ENCODE results near the gene NUDT6. TPM values are rescaled to one million over a fixed set of nuclear protein-coding genes. Genes with fewer than 3 reads are reported as not detected.
A peak's percentile ranks its signal among the peaks of the same experiment; 100 is the strongest.

The NUDT6 gene
- polyA plus RNA-seq, 1 of the 3 experiments (the other 2 are of a cell fraction): 10.1 TPM

DNA sequence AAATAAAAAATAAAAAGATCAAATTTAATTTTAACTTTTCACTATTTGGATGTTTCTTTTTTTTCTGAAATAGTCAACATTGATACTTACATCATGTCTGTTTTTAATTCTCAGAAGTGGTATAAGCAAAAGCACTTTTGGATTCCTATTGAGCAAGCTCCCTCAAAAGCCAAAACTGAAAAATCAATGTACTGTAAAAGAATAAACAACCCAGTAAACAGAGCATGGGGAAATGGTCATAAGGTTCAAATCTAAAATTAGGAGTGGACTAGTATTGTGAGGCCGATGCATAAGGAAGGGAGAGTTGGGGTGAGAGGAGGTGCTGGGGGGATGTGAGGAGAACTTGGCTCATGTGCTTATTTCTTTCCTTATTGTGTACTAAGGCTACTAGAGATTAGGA, 37.9 kb downstream of the NUDT6 start:
- Histone ChIP-seq H3K4me2 (no peak overlapping the region), H3K9ac (no peak overlapping the region), H3K9me3 (no peaks in the 10 kb centered on the region), H3K79me2 (ENCODE audit: insufficient read depth) (peaks cover 94% of the 10 kb centered on the region), H3K9me2 (no peaks in the 10 kb centered on the region), H3K27ac (ENCODE audit: low read depth in 2 of 2, low read length in 1 of 2) (no peak overlapping the region), H3K27me3 (ENCODE audit: insufficient read depth) (no peaks in the 10 kb centered on the region), H3K36me3 (replicated peaks in 1 of 2; ENCODE audit: control insufficient read depth in 1 of 2, insufficient read depth in 2 of 2, low read length in 1 of 2) (peaks cover 47 to 96% of the 10 kb centered on the region in 2 experiments), H3K4me1 (ENCODE audit: control insufficient read depth in 1 of 2, insufficient read depth in 2 of 2, low read depth in 1 of 2, low read length in 1 of 2) (no peaks in the 10 kb centered on the region), H4K20me1 (ENCODE audit: insufficient read depth) (no peaks in the 10 kb centered on the region), H3K4me3 (ENCODE audit: low read depth in 2 of 2, low read length in 1 of 2) (no peak overlapping the region), H3F3A (replicated peaks; ENCODE audit: insufficient read depth) (peaks cover 31% of the 10 kb centered on the region), H2AFZ (ENCODE audit: low read depth) (no peak overlapping the region)
- TF ChIP-seq, protein P1, sequence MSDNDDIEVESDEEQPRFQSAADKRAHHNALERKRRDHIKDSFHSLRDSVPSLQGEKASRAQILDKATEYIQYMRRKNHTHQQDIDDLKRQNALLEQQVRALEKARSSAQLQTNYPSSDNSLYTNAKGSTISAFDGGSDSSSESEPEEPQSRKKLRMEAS (IDR thresholded peaks at IDR 0.05; ENCODE audit: low read depth): no peak
- TF ChIP-seq TCF12 (IDR thresholded peaks at IDR 0.05) (no peak), JUND (IDR thresholded peaks at IDR 0.05) (no peak), EZH2phosphoT487 (IDR thresholded peaks at IDR 0.05; ENCODE audit: borderline replicate concordance, low read depth) (no peak), FOSL2 (IDR thresholded peaks at IDR 0.05; ENCODE audit: borderline replicate concordance, low read depth) (no peak), MXI1 (IDR thresholded peaks at IDR 0.05; ENCODE audit: low read depth, low read length) (no peak), RAD21 (IDR thresholded peaks at IDR 0.05; ENCODE audit: low read length) (no peak), TAF1 (IDR thresholded peaks at IDR 0.05; ENCODE audit: borderline replicate concordance, low read depth, low read length) (no peak), FOXM1 (IDR thresholded peaks at IDR 0.05; ENCODE audit: low read depth) (no peak), CHD2 (IDR thresholded peaks at IDR 0.05; ENCODE audit: low read length, partially characterized antibody) (no peak), YY1 (IDR thresholded peaks at IDR 0.05; ENCODE audit: low read depth) (no peak), NRF1 (IDR thresholded peaks at IDR 0.05; ENCODE audit: low read depth, low read length) (no peak), SMC3 (IDR thresholded peaks at IDR 0.05; ENCODE audit: low read depth, low read length) (no peak)
- DNase-seq: no peak
- POLR2A ChIA-PET: no interaction called here
- 95% methylated on average over 1 of the region's 1 CpG for WGBS (ENCODE audit: low lambda C conversion rate)
- CTCF ChIA-PET: interaction anchor here (1.1 to 1.3 kb wide), 2 partner anchors 12 to 130 kb away, joined by 3 to 6 read pairs; no protein-coding TSS in a partner anchor

DNA sequence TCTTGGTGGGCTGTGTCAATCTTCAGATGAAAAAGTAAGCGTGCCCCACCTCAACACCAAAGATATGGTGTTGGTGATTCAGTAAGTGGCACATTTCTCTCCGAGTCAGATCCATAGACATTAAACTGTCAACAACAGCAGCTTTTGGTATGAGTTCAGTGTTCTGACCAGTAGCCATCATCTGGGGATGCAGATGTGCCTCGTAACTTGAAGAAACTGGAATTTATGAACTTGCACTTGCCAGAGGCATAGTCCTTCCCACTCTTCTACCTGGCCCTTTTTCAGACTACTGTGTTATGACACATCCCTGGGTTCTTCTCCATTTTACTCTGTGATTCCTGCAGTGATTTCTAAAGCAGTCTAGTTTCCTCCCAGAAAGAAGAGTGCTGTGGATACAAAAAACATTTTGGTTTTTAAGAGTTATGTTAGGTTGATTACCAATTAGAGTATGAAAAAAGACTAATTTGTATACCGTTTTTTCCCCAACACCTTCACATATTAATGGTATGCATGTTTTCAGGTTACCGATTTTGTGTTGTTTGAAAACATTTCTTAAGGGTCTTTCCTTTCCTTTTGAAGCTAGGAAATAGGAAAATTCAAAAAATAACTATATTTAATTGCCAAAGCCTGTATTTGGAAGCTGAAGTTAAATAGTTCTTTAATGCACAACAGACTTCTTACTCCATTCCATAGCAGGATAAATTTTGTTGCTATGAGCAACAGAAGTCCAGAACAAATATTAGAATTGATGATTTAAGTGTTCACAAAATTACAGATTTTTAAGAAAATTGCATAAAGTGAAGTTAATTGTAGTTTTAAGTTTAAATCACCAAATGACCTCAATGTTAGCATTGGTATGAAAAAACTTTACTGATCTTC, 39.3 kb downstream of the NUDT6 start:
- Histone ChIP-seq H3K27ac (ENCODE audit: low read depth in 2 of 2, low read length in 1 of 2) (0 out of 4 replicates have a peak overlapping the region, but pooled peaks of 1 of the 2 experiments have one; percentile 22), H3F3A (replicated peaks; ENCODE audit: insufficient read depth) (peaks cover 30% of the 10 kb centered on the region), H3K27me3 (ENCODE audit: insufficient read depth) (no peaks in the 10 kb centered on the region), H3K4me2 (no peak overlapping the region), H3K9me3 (no peaks in the 10 kb centered on the region), H3K4me1 (ENCODE audit: control insufficient read depth in 1 of 2, insufficient read depth in 2 of 2, low read depth in 1 of 2, low read length in 1 of 2) (no peaks in the 10 kb centered on the region), H4K20me1 (ENCODE audit: insufficient read depth) (no peaks in the 10 kb centered on the region), H3K9me2 (no peaks in the 10 kb centered on the region), H3K36me3 (replicated peaks in 1 of 2; ENCODE audit: control insufficient read depth in 1 of 2, insufficient read depth in 2 of 2, low read length in 1 of 2) (peaks cover 47 to 99% of the 10 kb centered on the region in 2 experiments), H3K79me2 (ENCODE audit: insufficient read depth) (peaks cover 91% of the 10 kb centered on the region), H3K4me3 (ENCODE audit: low read depth in 2 of 2, low read length in 1 of 2) (no peak overlapping the region), H3K9ac (no peak overlapping the region), H2AFZ (ENCODE audit: low read depth) (no peak overlapping the region)
- no peak for DNase-seq
- TF ChIP-seq NRF1 (IDR thresholded peaks at IDR 0.05; ENCODE audit: low read depth, low read length): no peak
- TF ChIP-seq, protein P2, sequence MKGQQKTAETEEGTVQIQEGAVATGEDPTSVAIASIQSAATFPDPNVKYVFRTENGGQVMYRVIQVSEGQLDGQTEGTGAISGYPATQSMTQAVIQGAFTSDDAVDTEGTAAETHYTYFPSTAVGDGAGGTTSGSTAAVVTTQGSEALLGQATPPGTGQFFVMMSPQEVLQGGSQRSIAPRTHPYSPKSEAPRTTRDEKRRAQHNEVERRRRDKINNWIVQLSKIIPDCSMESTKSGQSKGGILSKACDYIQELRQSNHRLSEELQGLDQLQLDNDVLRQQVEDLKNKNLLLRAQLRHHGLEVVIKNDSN (IDR thresholded peaks at IDR 0.05; ENCODE audit: borderline replicate concordance, low read depth): no peak
- TF ChIP-seq SIN3A (IDR thresholded peaks at IDR 0.05; ENCODE audit: borderline replicate concordance, low read depth, low read length): no peak
- TF ChIP-seq, protein P3, sequence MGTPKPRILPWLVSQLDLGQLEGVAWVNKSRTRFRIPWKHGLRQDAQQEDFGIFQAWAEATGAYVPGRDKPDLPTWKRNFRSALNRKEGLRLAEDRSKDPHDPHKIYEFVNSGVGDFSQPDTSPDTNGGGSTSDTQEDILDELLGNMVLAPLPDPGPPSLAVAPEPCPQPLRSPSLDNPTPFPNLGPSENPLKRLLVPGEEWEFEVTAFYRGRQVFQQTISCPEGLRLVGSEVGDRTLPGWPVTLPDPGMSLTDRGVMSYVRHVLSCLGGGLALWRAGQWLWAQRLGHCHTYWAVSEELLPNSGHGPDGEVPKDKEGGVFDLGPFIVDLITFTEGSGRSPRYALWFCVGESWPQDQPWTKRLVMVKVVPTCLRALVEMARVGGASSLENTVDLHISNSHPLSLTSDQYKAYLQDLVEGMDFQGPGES (IDR thresholded peaks at IDR 0.05; ENCODE audit: low read depth, low read length): no peak
- TF ChIP-seq TAF1 (IDR thresholded peaks at IDR 0.05; ENCODE audit: borderline replicate concordance, low read depth, low read length): no peak
- TF ChIP-seq JUND (IDR thresholded peaks at IDR 0.05): no peak
- no peak for TF ChIP-seq EP300 (IDR thresholded peaks at IDR 0.05; ENCODE audit: borderline replicate concordance in 1 of 2, low read depth in 1 of 2, low read length in 1 of 2)
- no peak for TF ChIP-seq YY1 (IDR thresholded peaks at IDR 0.05; ENCODE audit: low read depth)
- CTCF ChIA-PET: no interaction called here
- 98% methylated on average over 5 of the region's 5 CpGs for WGBS (ENCODE audit: low lambda C conversion rate)
- POLR2A ChIA-PET: no interaction called here

Measured in SK-N-SH (cell line).